ENCODE measurements around the gene NPAS3. TPM values are rescaled to one million over a fixed set of nuclear protein-coding genes. Genes with fewer than 3 reads are reported as not detected.

Gene NPAS3
- total RNA-seq, 1 donor from 2014 or later, result not detected

DNA sequence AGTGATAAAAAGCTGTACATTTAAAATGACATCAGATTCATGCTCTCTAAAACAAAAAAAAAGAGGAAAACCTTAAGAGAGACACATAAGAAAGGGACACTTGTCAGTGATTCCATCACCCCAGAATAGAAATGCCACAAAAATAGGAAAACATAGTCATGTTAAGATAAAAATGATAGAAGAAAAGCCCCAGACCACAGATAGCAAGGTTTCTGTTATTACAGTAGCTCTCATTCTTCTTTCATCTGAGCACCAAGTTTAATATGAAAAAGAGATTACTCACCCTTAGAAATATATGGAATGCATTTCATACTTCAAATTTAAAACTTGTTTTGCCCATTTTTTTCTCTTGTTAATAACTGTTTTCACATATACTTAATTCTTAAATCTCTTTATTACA lies 795.0 kb downstream of the NPAS3 start:
- no peak overlapping the region for H3K9ac ChIP-seq
- Mint-ChIP-seq H3K4me1 (peaks cover 5% of the 10 kb centered on the region), H3K4me3 (no peak overlapping the region), H3K9me3 (no peaks in the 10 kb centered on the region), H3K27me3 (ENCODE audit: insufficient read depth, low read depth) (no peaks in the 10 kb centered on the region), H3K27ac (no peak overlapping the region), H3K36me3 (peaks cover 9% of the 10 kb centered on the region)
- no peaks in the 10 kb centered on the region for H4K20me1 ChIP-seq (ENCODE audit: low read depth)
- no peak overlapping the region for H2AFZ ChIP-seq (replicated peaks)
- H3K9me3 ChIP-seq (ENCODE audit: low read depth), result no peaks in the 10 kb centered on the region
- no peak overlapping the region for H3K4me2 ChIP-seq
- no peak overlapping the region for H3K4me3 ChIP-seq
- no peaks in the 10 kb centered on the region for H3K79me2 ChIP-seq (ENCODE audit: low read depth)
- peaks cover 7% of the 10 kb centered on the region for H3K4me1 ChIP-seq
- H3K36me3 ChIP-seq, result no peaks in the 10 kb centered on the region
- H3F3A ChIP-seq (ENCODE audit: low read depth), result peaks cover 1% of the 10 kb centered on the region
- TF ChIP-seq EZH2phosphoT487 (IDR thresholded peaks at IDR 0.05), result no peak
- TF ChIP-seq, protein P1, sequence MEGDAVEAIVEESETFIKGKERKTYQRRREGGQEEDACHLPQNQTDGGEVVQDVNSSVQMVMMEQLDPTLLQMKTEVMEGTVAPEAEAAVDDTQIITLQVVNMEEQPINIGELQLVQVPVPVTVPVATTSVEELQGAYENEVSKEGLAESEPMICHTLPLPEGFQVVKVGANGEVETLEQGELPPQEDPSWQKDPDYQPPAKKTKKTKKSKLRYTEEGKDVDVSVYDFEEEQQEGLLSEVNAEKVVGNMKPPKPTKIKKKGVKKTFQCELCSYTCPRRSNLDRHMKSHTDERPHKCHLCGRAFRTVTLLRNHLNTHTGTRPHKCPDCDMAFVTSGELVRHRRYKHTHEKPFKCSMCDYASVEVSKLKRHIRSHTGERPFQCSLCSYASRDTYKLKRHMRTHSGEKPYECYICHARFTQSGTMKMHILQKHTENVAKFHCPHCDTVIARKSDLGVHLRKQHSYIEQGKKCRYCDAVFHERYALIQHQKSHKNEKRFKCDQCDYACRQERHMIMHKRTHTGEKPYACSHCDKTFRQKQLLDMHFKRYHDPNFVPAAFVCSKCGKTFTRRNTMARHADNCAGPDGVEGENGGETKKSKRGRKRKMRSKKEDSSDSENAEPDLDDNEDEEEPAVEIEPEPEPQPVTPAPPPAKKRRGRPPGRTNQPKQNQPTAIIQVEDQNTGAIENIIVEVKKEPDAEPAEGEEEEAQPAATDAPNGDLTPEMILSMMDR (IDR thresholded peaks at IDR 0.05), result no peak
- TF ChIP-seq EZH2 (IDR thresholded peaks at IDR 0.05), result no peak
- no peaks in the 10 kb centered on the region for H3K27me3 ChIP-seq
- DNase-seq (ENCODE audit: low spot score), result no peak
- H3K27ac ChIP-seq, result no peak overlapping the region

DNA sequence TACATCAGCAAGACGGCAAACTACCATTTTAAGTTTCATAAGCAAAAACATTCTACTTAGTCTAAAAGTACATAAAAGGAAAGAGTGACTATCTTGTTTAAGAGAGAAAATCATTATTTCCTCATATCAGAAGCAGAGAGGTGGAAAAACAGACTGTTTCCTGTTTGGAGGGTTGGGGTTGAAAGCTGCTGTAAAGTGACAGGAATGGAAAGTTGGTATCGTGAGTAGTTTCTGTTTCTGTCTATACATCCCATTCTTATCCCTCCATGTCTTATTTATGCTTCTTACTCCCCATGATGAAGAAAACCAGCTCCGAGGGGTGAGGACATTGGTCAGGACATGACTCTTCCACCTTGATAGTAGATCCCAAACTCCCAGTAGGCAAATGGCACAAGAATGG lies 795.7 kb downstream of the NPAS3 start:
- Histone ChIP-seq H3K4me1 (peaks cover 8% of the 10 kb centered on the region), H3K36me3 (no peaks in the 10 kb centered on the region), H2AFZ (replicated peaks) (no peak overlapping the region), H3F3A (ENCODE audit: low read depth) (peaks cover 6% of the 10 kb centered on the region), H4K20me1 (ENCODE audit: low read depth) (no peaks in the 10 kb centered on the region), H3K9me3 (ENCODE audit: low read depth) (no peaks in the 10 kb centered on the region), H3K4me2 (no peak overlapping the region), H3K9ac (no peak overlapping the region), H3K27me3 (no peaks in the 10 kb centered on the region), H3K27ac (no peak overlapping the region), H3K79me2 (ENCODE audit: low read depth) (no peaks in the 10 kb centered on the region), H3K4me3 (no peak overlapping the region)
- H3K9me3 Mint-ChIP-seq, result no peaks in the 10 kb centered on the region
- TF ChIP-seq EZH2phosphoT487 (IDR thresholded peaks at IDR 0.05) (no peak), EZH2 (IDR thresholded peaks at IDR 0.05) (no peak)
- TF ChIP-seq, protein P1 (IDR thresholded peaks at IDR 0.05), result no peak
- no peak for DNase-seq (ENCODE audit: low spot score)
- no peak overlapping the region for H3K4me3 Mint-ChIP-seq
- H3K27me3 Mint-ChIP-seq (ENCODE audit: insufficient read depth, low read depth), result no peaks in the 10 kb centered on the region
- H3K36me3 Mint-ChIP-seq, result peaks cover 9% of the 10 kb centered on the region
- H3K4me1 Mint-ChIP-seq, result peaks cover 8% of the 10 kb centered on the region
- H3K27ac Mint-ChIP-seq, result no peak overlapping the region

GRCh38 chr14:33736299-33736825 lies 797.7 kb downstream of the NPAS3 start:
- Mint-ChIP-seq H3K4me3 (no peak overlapping the region), H3K36me3 (peaks cover 9% of the 10 kb centered on the region), H3K4me1 (peaks cover 8% of the 10 kb centered on the region), H3K27me3 (ENCODE audit: insufficient read depth, low read depth) (no peaks in the 10 kb centered on the region), H3K27ac (no peak overlapping the region), H3K9me3 (no peaks in the 10 kb centered on the region)
- Histone ChIP-seq H4K20me1 (ENCODE audit: low read depth) (no peaks in the 10 kb centered on the region), H3K4me1 (peaks cover 8% of the 10 kb centered on the region), H3K9me3 (ENCODE audit: low read depth) (no peaks in the 10 kb centered on the region), H2AFZ (replicated peaks) (no peak overlapping the region), H3K27me3 (no peaks in the 10 kb centered on the region), H3K4me3 (no peak overlapping the region), H3K4me2 (no peak overlapping the region), H3K9ac (no peak overlapping the region), H3K27ac (no peak overlapping the region), H3K79me2 (ENCODE audit: low read depth) (no peaks in the 10 kb centered on the region), H3K36me3 (no peaks in the 10 kb centered on the region), H3F3A (ENCODE audit: low read depth) (peaks cover 6% of the 10 kb centered on the region)
- no peak for DNase-seq (ENCODE audit: low spot score)
- TF ChIP-seq EZH2phosphoT487 (IDR thresholded peaks at IDR 0.05), result no peak
- TF ChIP-seq, protein P1 (IDR thresholded peaks at IDR 0.05), result no peak
- TF ChIP-seq EZH2 (IDR thresholded peaks at IDR 0.05), result no peak
